ENCODE measurements around the gene HSPA6.
"Not testable (repeated sequence)": the region's sequence is repeated elsewhere in the genome, so short reads cannot be mapped to it uniquely, and the experiment has no call there.

- TF ChIP-seq, protein P1, sequence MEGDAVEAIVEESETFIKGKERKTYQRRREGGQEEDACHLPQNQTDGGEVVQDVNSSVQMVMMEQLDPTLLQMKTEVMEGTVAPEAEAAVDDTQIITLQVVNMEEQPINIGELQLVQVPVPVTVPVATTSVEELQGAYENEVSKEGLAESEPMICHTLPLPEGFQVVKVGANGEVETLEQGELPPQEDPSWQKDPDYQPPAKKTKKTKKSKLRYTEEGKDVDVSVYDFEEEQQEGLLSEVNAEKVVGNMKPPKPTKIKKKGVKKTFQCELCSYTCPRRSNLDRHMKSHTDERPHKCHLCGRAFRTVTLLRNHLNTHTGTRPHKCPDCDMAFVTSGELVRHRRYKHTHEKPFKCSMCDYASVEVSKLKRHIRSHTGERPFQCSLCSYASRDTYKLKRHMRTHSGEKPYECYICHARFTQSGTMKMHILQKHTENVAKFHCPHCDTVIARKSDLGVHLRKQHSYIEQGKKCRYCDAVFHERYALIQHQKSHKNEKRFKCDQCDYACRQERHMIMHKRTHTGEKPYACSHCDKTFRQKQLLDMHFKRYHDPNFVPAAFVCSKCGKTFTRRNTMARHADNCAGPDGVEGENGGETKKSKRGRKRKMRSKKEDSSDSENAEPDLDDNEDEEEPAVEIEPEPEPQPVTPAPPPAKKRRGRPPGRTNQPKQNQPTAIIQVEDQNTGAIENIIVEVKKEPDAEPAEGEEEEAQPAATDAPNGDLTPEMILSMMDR (IDR thresholded peaks at IDR 0.05), result not testable (repeated sequence)
- TF ChIP-seq CHD4 (IDR thresholded peaks at IDR 0.05; ENCODE audit: borderline replicate concordance), result not testable (repeated sequence)
- TF ChIP-seq, protein P2, sequence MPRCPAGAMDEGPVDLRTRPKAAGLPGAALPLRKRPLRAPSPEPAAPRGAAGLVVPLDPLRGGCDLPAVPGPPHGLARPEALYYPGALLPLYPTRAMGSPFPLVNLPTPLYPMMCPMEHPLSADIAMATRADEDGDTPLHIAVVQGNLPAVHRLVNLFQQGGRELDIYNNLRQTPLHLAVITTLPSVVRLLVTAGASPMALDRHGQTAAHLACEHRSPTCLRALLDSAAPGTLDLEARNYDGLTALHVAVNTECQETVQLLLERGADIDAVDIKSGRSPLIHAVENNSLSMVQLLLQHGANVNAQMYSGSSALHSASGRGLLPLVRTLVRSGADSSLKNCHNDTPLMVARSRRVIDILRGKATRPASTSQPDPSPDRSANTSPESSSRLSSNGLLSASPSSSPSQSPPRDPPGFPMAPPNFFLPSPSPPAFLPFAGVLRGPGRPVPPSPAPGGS (IDR thresholded peaks at IDR 0.05), result not testable (repeated sequence)
Measured at GRCh38 chr1:161538925-161539479, 14.7 kb downstream of the HSPA6 start.

Data from A549 (cell line).